ENCODE data around the gene SORCS2.

DNA sequence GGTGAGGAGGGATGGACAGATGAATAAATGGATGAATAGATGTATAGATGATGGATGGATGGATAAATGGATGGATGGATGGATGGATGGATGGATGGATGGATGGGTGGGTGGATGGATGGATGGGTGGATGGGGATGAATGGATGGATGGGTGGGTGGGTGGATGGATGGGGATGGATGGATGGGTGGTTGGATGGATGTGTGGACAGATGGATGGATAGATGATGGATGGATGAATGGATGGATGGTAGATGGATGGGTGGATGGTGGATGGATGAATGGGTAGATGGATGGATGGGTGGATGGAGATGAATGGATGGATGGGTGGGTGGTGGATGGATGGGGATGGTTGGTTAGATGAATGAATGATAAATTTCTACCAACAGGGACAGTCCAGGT lies 449.4 kb downstream of the SORCS2 start:
- TF ChIP-seq CTCF (IDR thresholded peaks at IDR 0.05; ENCODE audit: borderline replicate concordance, extremely low read depth, low read length, poor library complexity, severe bottlenecking) (no peak), EZH2 (IDR thresholded peaks at IDR 0.05; ENCODE audit: borderline replicate concordance, low read depth, low read length, severe bottlenecking) (no peak)
